ENCODE data around the gene CDH18. TPM values are rescaled to one million over a fixed set of nuclear protein-coding genes. Genes with fewer than 3 reads are reported as not detected.

The CDH18 gene
- total RNA-seq, 2 donors from 2014 or later, result 0.78 to 2.0 TPM

DNA sequence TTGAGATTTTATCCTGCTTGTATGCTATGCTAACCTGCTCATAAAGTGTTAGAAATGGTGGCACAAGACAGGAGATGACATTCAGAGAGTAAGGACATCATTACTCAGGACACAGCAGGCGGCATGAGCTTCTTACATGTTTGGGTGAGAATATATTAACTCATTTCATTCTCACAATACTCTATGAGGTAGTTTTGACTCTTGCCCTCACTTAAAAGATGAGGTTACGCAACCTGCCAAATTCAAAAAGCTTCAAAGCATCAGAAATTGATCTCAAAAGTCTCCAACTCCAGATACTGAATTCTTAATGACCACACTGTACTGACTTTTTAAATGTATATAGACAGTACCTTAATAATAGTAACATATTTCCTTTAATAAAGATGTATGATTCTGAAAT is 60.8 kb downstream of the CDH18 start:
- no peak for ATAC-seq
- no peaks in the 10 kb centered on the region for H3K27me3 ChIP-seq
- no peak for TF ChIP-seq POLR2A (IDR thresholded peaks at IDR 0.05)
- TF ChIP-seq, protein P1, sequence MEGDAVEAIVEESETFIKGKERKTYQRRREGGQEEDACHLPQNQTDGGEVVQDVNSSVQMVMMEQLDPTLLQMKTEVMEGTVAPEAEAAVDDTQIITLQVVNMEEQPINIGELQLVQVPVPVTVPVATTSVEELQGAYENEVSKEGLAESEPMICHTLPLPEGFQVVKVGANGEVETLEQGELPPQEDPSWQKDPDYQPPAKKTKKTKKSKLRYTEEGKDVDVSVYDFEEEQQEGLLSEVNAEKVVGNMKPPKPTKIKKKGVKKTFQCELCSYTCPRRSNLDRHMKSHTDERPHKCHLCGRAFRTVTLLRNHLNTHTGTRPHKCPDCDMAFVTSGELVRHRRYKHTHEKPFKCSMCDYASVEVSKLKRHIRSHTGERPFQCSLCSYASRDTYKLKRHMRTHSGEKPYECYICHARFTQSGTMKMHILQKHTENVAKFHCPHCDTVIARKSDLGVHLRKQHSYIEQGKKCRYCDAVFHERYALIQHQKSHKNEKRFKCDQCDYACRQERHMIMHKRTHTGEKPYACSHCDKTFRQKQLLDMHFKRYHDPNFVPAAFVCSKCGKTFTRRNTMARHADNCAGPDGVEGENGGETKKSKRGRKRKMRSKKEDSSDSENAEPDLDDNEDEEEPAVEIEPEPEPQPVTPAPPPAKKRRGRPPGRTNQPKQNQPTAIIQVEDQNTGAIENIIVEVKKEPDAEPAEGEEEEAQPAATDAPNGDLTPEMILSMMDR (IDR thresholded peaks at IDR 0.05), result no peak
- intact Hi-C loops (cut with DNase I), result no loop called here
- no peaks in the 10 kb centered on the region for H3K9me3 ChIP-seq
- no peaks in the 10 kb centered on the region for H3K4me1 ChIP-seq
- no peak for DNase-seq
- 44% methylated on average over 2 of the region's 2 CpGs for WGBS, 2 donors
- no peak overlapping the region for H3K4me3 ChIP-seq
- no peak overlapping the region for H3K27ac ChIP-seq
- no peaks in the 10 kb centered on the region for H3K36me3 ChIP-seq (replicated peaks in 1 of 2; ENCODE audit: insufficient read depth in 1 of 2, low read depth in 2 of 2)

GRCh38 chr5:19923742-19924141 is 64.3 kb downstream of the CDH18 start:
- DNase-seq (no peak), ATAC-seq (no peak)
- 69 to 86% methylated on average over 3 of the region's 3 CpGs for WGBS, 2 donors
- intact Hi-C loops (cut with DNase I), result no loop called here
- Histone ChIP-seq H3K36me3 (replicated peaks in 1 of 2; ENCODE audit: insufficient read depth in 1 of 2, low read depth in 2 of 2) (no peaks in the 10 kb centered on the region), H3K27ac (no peak overlapping the region), H3K4me1 (no peaks in the 10 kb centered on the region), H3K4me3 (no peak overlapping the region), H3K9me3 (no peaks in the 10 kb centered on the region), H3K27me3 (no peaks in the 10 kb centered on the region)
- no peak for TF ChIP-seq POLR2A (IDR thresholded peaks at IDR 0.05)
- TF ChIP-seq, protein P1 (IDR thresholded peaks at IDR 0.05), result no peak

GRCh38 chr5:19920761-19921160 is 67.2 kb downstream of the CDH18 start:
- H3K27ac ChIP-seq, result no peak overlapping the region
- intact Hi-C loops (cut with DNase I), result no loop called here
- H3K36me3 ChIP-seq (replicated peaks in 1 of 2; ENCODE audit: insufficient read depth in 1 of 2, low read depth in 2 of 2), result no peaks in the 10 kb centered on the region
- H3K4me1 ChIP-seq, result no peaks in the 10 kb centered on the region
- TF ChIP-seq, protein P1 (IDR thresholded peaks at IDR 0.05), result no peak
- TF ChIP-seq POLR2A (IDR thresholded peaks at IDR 0.05), result no peak
- 92 to 97% methylated on average over 4 of the region's 4 CpGs for WGBS, 2 donors
- ATAC-seq, result no peak
- H3K4me3 ChIP-seq, result no peak overlapping the region
- no peaks in the 10 kb centered on the region for H3K9me3 ChIP-seq
- no peak for DNase-seq
- no peaks in the 10 kb centered on the region for H3K27me3 ChIP-seq

- Histone ChIP-seq H3K27ac (no peak overlapping the region), H3K36me3 (replicated peaks in 1 of 2; ENCODE audit: insufficient read depth in 1 of 2, low read depth in 2 of 2) (no peaks in the 10 kb centered on the region), H3K9me3 (no peaks in the 10 kb centered on the region), H3K27me3 (no peaks in the 10 kb centered on the region), H3K4me1 (no peaks in the 10 kb centered on the region), H3K4me3 (no peak overlapping the region)
- intact Hi-C loops (cut with DNase I), result no loop called here
- DNase-seq, result no peak
- WGBS, 2 donors, result 81 to 85% methylated on average over 3 of the region's 3 CpGs
- TF ChIP-seq, protein P1 (IDR thresholded peaks at IDR 0.05), result no peak
- TF ChIP-seq POLR2A (IDR thresholded peaks at IDR 0.05), result no peak
- no peak for ATAC-seq
Observed at GRCh38 chr5:19918780-19919179, 69.2 kb downstream of the CDH18 start.

DNA sequence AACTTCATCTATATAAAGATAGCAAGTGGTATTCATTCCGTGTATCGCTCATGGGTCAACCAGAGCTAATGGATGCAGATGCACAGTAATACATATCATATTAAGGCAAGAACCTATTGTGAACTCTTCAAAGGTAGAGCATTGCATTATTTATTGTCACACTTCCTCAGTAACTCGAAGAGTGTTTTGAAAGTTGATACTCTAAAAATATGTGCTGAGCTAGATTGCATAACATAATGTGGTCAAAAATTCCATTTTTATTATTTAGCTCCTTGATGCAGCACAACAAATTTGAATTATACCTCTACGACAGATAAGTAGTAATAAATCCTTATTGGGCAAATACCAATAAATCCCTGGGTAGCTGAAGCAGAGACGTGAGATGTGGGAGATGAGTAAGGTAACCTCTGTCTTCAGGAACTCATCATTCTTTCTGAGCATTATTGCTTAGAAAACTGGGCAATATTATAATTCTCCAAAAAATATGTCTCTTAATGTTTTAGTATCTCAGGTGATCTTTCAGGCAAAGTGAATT is 70.3 kb downstream of the CDH18 start:
- Histone ChIP-seq H3K27ac (no peak overlapping the region), H3K4me1 (no peaks in the 10 kb centered on the region), H3K9me3 (no peaks in the 10 kb centered on the region), H3K27me3 (no peaks in the 10 kb centered on the region), H3K36me3 (replicated peaks in 1 of 2; ENCODE audit: insufficient read depth in 1 of 2, low read depth in 2 of 2) (no peaks in the 10 kb centered on the region), H3K4me3 (no peak overlapping the region)
- intact Hi-C loops (cut with DNase I), result no loop called here
- DNase-seq, result no peak
- no peak for TF ChIP-seq POLR2A (IDR thresholded peaks at IDR 0.05)
- TF ChIP-seq, protein P1 (IDR thresholded peaks at IDR 0.05), result no peak
- ATAC-seq, result no peak
- 77 to 81% methylated on average over 5 of the region's 5 CpGs for WGBS, 2 donors

All from body of pancreas (tissue), 4 donors.